ENCODE measurements around the gene EXTL1.

Gene EXTL1

DNA sequence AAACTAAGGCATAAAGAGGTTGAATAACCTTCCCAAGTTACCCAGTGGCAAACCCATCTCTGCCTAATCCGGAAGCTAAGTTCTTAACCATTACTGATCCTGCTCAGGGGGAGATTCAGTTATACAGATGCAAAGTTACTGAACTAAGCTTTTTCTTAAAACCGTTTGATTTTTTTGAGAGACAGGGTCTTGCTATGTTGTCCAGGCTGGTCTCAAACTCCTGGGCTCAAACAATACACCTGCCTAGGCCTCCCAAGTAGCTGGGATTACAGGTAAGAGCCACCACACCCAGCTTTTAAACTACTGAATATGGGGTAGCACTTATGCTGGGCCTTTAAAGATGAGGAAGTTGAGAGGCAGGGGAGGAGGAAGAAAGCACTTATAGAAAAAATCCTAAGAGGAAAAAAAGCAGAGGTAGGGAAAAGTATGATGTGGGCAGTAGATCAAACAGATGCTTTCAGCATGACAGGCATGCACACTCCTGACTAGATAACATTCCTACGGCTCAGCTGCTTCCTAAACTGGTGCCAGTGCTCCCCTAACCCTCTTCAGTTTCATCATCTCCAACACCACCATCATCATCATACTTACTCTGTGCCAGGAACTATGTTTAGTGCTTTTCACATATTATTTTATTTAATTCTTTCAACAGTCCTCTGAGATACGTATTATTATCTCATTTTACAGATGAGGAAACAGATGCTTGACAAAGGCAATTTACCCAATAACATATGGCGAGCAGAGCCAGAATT lies 29.5 kb upstream of the EXTL1 start:
- DNase-seq (ENCODE audit: low spot score): no peak
- TF ChIP-seq, protein P1, sequence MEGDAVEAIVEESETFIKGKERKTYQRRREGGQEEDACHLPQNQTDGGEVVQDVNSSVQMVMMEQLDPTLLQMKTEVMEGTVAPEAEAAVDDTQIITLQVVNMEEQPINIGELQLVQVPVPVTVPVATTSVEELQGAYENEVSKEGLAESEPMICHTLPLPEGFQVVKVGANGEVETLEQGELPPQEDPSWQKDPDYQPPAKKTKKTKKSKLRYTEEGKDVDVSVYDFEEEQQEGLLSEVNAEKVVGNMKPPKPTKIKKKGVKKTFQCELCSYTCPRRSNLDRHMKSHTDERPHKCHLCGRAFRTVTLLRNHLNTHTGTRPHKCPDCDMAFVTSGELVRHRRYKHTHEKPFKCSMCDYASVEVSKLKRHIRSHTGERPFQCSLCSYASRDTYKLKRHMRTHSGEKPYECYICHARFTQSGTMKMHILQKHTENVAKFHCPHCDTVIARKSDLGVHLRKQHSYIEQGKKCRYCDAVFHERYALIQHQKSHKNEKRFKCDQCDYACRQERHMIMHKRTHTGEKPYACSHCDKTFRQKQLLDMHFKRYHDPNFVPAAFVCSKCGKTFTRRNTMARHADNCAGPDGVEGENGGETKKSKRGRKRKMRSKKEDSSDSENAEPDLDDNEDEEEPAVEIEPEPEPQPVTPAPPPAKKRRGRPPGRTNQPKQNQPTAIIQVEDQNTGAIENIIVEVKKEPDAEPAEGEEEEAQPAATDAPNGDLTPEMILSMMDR (IDR thresholded peaks at IDR 0.05; ENCODE audit: extremely low read depth, missing control alignments): no peak

DNA sequence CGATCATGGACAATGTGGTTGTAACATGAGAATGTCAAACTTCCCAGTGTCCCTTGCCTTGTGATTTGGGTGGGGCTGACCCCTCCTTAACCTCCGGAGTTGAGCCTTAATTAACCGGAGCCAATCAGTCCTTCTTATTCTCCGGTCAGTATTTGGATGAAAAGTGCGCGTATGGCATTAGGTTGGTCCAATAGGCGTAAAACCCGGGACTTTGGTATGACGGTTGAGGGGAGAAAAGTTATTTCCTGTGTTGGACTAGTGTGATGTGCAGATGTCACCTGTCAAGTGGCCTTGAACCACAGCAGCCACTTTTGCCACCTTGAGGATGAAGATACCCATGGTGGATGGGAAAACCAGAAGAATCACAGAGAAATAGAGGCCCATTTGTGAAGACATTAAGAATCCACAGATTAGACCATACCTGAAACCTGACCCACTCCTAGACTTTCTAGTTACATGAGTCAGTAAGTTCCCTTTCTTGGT lies 28.8 kb upstream of the EXTL1 start:
- TF ChIP-seq, protein P1 (IDR thresholded peaks at IDR 0.05; ENCODE audit: extremely low read depth, missing control alignments): no peak
- DNase-seq (ENCODE audit: low spot score): no peak

DNA sequence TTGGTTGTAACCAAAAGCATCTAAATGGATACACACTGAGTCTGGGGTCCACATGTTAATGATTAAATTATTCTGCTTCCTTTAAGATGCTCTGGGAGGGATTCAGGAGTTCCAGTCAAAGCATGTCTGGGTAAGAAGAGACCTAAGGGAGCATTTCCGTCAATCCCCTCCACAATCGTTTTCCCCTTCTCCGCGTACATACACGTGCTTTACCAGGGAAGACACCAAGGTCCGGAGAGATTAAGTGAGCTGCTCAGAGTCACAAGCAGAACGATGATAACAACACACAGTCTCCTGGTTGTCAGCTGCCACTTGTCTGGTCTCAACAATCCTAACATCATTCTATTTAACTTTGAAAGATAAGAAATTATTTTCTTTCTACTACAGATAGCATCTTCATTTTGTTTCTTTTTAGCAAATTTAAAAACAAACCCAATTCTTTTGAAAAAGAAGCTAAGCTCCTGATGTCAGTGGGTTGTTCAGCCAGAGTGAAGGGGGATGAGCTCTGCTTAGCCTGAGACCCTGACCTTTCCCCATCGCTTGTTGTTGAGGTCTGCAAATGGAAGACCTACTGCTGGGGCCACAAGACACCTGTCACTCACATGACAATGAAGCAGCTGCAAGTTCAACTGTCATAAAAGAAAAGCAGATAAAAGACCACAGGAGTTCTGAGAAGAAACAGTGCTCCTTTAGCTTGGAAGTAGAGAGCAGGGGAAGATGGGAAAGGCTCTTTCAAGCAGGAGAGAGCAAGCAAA lies 28.2 kb upstream of the EXTL1 start:
- no peak for DNase-seq (ENCODE audit: low spot score)
- TF ChIP-seq, protein P1 (IDR thresholded peaks at IDR 0.05; ENCODE audit: extremely low read depth, missing control alignments): no peak

DNA sequence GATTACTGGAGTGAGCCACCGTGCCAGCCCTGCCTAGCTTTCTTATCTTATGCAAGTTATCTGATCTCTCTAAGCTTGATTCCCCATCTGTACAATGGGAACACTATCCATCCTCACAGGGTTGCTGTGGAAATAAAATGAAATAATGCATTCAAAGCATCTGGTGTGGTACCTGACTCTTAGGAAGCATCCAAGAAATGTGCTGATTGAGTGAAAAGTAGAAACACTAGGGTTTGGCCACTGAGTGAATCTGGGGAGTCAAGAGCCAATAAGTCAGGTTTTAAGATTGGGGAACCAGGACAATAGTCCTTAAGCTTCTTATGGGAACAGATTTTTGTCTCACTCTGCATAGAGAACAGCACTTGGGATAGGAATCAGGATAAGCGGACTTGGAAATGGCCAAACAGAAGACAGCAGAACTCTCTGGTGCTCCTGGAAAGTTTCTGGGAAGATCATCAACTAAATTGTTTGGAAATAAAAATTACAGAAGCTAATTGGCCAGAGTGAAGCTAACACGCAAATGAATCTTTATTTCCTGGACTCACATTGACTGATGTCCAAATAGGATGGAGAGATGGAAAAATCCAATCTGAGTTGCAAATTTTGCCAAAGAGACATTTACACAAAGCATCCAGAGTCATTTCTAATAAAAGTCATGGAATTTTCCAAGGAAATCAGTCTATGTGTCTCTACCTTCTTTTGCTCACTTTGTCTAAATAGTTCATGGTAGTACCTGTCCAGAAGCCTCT lies 27.0 kb upstream of the EXTL1 start:
- DNase-seq (ENCODE audit: low spot score): no peak
- TF ChIP-seq, protein P1 (IDR thresholded peaks at IDR 0.05; ENCODE audit: extremely low read depth, missing control alignments): no peak

DNA sequence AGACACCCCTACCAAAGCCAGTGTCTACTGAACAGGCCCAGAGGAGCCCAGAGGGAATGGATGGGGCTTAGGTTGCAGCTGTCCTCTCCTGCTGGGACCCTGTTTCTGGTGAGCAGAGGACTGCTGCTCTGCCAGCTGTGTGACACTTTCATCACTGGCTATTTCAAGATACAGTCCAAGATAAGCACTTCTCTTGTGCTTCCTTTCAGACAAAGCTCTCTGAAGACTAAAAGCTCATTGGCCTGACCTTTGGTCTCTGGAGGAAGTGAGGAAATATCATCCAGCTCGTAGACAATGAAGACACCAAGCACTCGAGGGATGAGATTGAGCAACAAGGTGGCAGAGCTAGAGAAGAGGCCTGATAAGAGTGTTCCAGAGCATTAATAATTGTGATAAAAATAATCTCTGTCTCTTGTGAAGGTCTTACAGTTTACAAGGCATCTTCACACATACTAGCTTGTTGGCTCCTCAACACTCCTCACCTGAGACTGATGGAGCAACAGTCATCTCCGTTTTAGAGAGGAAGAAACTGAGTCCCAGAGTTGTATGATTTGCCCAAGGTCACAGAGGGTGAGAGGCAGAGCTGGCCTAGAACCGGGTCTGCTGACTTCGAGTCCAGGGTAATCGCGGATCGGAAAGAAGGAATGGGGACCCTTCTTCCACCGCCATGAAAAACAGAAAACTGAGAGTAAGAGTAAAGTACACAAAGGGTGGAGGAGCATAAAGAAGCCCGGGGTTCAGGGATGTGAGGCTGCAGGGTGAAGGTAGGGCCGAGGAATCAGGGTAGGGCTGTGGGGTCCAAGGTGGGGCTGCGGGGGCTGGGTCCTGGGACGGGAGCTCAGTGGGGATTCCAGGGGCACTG lies 24.4 kb upstream of the EXTL1 start:
- peak; percentile 43 for DNase-seq (ENCODE audit: low spot score)

More for the DNA sequence above, 24.4 kb upstream of the EXTL1 start:
- TF ChIP-seq, protein P1 (IDR thresholded peaks at IDR 0.05; ENCODE audit: extremely low read depth, missing control alignments): no peak
